K562 (cell line): Measurements from ENCODE around the gene SERTAD2. TPM values are rescaled to one million over a fixed set of nuclear protein-coding genes. Genes with fewer than 3 reads are reported as not detected.

ENCODE experiments used
- ARHGAP35 ChIP-seq: fragments of 450-650 bp; IDR thresholded peaks from 2 replicates; pipeline ENCODE4 v1.6.1; 2018; ENCODE audit not compliant: partially characterized antibody
- EGR1 ChIP-seq: fragments of 450-650 bp; conservative IDR thresholded peaks from 2 replicates; pipeline ENCODE4 v1.6.1; 2017; ENCODE audit warnings: mild to moderate bottlenecking
- EP400 ChIP-seq: fragments of 450-650 bp; IDR thresholded peaks from 2 replicates; pipeline ENCODE4 v1.6.1; 2017; ENCODE audit warnings: antibody characterized with exemption, mild to moderate bottlenecking, moderate library complexity
- ETV5 ChIP-seq: sonication (generic); formaldehyde crosslinking; IDR thresholded peaks from 2 replicates; pipeline ENCODE4 v1.4.0; 2020; ENCODE audit warnings: low read depth, mild to moderate bottlenecking, missing genetic modification reagents
- FOXK1 ChIP-seq: sonication (generic); formaldehyde crosslinking; IDR thresholded peaks from 2 replicates; pipeline ENCODE4 v1.8.0; 2022; ENCODE audit warnings: missing genetic modification reagents, mild to moderate bottlenecking, borderline replicate concordance
- GTF2E2 ChIP-seq: fragments of 200-800 bp; sonication (Bioruptor generic); IDR thresholded peaks from 2 replicates; pipeline ENCODE4 v1.6.1; 2016; ENCODE audit warnings: missing genetic modification characterization, missing compliant biosample characterization
- HMGN3 ChIP-seq: IDR thresholded peaks from 2 replicates; pipeline ENCODE4 v1.6.1; 2011; ENCODE audit warnings: borderline replicate concordance, low read depth, mild to moderate bottlenecking, mixed read lengths, low read length; ENCODE audit not compliant: insufficient read length; ENCODE audit errors: extremely low read depth
- KDM5B ChIP-seq: fragments of 200-600 bp; sonication (generic); IDR thresholded peaks from 2 replicates; pipeline ENCODE4 v1.6.1; 2012; ENCODE audit warnings: low read depth, mild to moderate bottlenecking, moderate library complexity, low read length, control low read depth, inconsistent platforms; ENCODE audit not compliant: insufficient replicate concordance
- MAFF ChIP-seq: IDR thresholded peaks from 2 replicates; pipeline ENCODE4 v1.6.1; 2012; ENCODE audit warnings: low read length, improper control_type of control experiment
- MBD2 ChIP-seq: sonication (generic); IDR thresholded peaks from 2 replicates; pipeline ENCODE4 v1.6.1; 2016; ENCODE audit warnings: low read depth, borderline replicate concordance
- MTA2 ChIP-seq: fragments of 450-650 bp; IDR thresholded peaks from 2 replicates; pipeline ENCODE4 v1.6.1; 2016; ENCODE audit warnings: low read depth
- MYC ChIP-seq, 2 experiments: fragments of 250-450 bp in 1 of 2; sonication (Bioruptor Pico) in 1 of 2; IDR thresholded peaks; 2 replicates each; pipeline versions ENCODE4 v1.5.1 to v1.6.1; 2012 to 2021; ENCODE audit warnings: low read depth in 2 of 2, borderline replicate concordance in 1 of 2, improper control_type of control experiment in 1 of 2, low read length in 1 of 2, mild to moderate bottlenecking in 1 of 2, moderate library complexity in 1 of 2
- POLR2A ChIP-seq: fragments of 450-650 bp; conservative IDR thresholded peaks from 2 replicates; pipeline ENCODE4 v1.6.1; 2016
- POLR2B ChIP-seq: fragments of 450-650 bp; IDR thresholded peaks from 2 replicates; pipeline ENCODE4 v1.6.1; 2018; ENCODE audit warnings: low read depth; ENCODE audit not compliant: partially characterized antibody
- POLR2G ChIP-seq: fragments of 200-400 bp; formaldehyde crosslinking; IDR thresholded peaks from 2 replicates; pipeline ENCODE4 v1.6.1; 2017; ENCODE audit warnings: low read depth, mild to moderate bottlenecking, antibody characterized with exemption, low read length, moderate library complexity
- ZC3H4 ChIP-seq: sonication (generic); formaldehyde crosslinking; IDR thresholded peaks from 2 replicates; pipeline ENCODE4 v1.9.0; 2021; ENCODE audit warnings: missing genetic modification reagents, borderline replicate concordance
- ZNF175 ChIP-seq: fragments of 200-800 bp; sonication (Bioruptor generic); IDR thresholded peaks from 2 replicates; pipeline ENCODE4 v1.6.1; 2016; ENCODE audit warnings: low read depth, mild to moderate bottlenecking, missing genetic modification characterization, missing compliant biosample characterization
- ZNF561 ChIP-seq: fragments of 450-650 bp; formaldehyde crosslinking; conservative IDR thresholded peaks from 2 replicates; pipeline ENCODE4 v1.4.0; 2020; ENCODE audit warnings: mild to moderate bottlenecking, moderate library complexity
- polyA plus RNA-seq, 8 experiments: library from polyadenylated mRNA; depleted of rRNA in 4 of 8; stranded (reverse) in 5 of 8; unstranded in 3 of 8; fragments of >200 nt; fragmentation: Nextera tagmentation in 2 of 8; fragmentation: Illumina TruSeq in 1 of 8; extraction: Ambion mirVana in 2 of 8; extraction: Trizol in 1 of 8; gene quantifications; 2 replicates each; pipeline versions ENCODE4 v1.2.1 to v1.2.3, GENCODE V29; 2011 to 2014; ENCODE audit warnings: inconsistent platforms in 1 of 8, missing spikeins in 1 of 8
- total RNA-seq, 7 experiments: library from RNA; depleted of rRNA in 6 of 7; stranded (reverse); fragments of >200 nt in 6 of 7; fragmentation: Illumina TruSeq in 2 of 7; extraction: Trizol in 2 of 7; gene quantifications; 2 replicates each; pipeline versions ENCODE4 v1.2.1 to v1.2.3, GENCODE V29; 2011 to 2021; ENCODE audit warnings: low replicate concordance in 1 of 7
- TF ChIP-seq, protein P1 (sequence below): IDR thresholded peaks from 2 replicates; pipeline ENCODE4 v1.6.1; 2011; ENCODE audit warnings: borderline replicate concordance, low read depth, mild to moderate bottlenecking, moderate library complexity, low read length; ENCODE audit not compliant: insufficient read depth, poor library complexity, severe bottlenecking
- TF ChIP-seq, protein P2 (sequence below): fragments of 450-650 bp; IDR thresholded peaks from 2 replicates; pipeline ENCODE4 v1.6.1; 2016; ENCODE audit warnings: borderline replicate concordance
- TF ChIP-seq, protein P3 (sequence below): fragments of 450-650 bp; IDR thresholded peaks from 2 replicates; pipeline ENCODE4 v1.6.1; 2016; ENCODE audit warnings: antibody characterized with exemption

Gene SERTAD2
- total and polyA plus RNA-seq, 9 of the 15 experiments (the other 6 are each of a cell fraction or from before 2014, with no cell fraction given): 3.0 to 12.5 (median 6.1) TPM

DNA sequence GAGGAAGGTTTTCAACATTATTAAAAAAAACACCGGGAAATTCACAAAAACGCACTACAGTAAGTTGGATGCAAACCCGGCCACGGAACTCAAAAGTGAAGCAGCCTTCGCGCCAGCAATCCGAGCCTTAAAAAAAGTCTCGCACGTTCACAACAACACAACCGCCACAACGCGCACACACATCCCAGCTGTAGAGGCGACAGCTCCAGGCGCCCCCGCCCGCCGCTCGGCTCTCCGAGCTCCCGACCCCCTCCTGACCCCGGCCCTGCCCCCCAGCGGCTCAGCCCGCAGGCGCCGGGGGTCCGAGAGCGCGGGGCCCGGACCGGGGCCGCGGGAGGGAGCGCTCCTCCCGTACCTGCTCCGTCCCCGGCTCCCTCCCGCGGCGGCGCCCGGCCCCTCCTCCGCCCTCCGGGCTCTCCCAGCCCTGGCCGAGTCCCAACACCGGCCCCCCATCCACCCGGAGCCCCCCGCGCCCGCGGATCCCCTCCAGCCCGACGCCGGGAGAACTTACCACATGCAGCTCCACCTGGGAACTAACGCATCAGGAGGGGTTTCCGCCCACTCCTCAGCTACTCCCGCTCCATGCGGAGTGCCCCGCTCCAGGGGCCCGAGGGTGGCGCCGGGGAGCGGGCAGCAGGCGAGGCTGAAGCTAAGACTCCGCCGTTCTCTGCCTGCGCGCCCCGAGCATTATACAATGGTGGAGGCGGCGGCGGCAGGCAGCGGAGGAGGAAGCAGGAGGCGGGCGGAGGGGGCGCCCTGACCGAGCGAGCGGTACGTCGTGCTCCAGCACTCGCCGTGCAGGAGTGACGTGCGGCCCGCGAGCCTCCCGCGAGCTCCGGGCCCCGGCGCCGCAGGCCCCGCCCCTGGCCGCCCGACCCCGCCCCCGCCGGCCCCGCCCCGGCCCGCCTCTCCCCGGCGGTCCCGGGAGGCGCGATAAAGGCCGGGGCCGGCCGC lies at the start of gene SERTAD2 (continued):
- TF ChIP-seq MAFF: no peak
- peak; percentile 29; the same call in 1 of the 2 replicates for TF ChIP-seq ZNF175 (CRISPR knock-in tag)
- no peak for TF ChIP-seq MTA2
- no peak for TF ChIP-seq ARHGAP35
- TF ChIP-seq, protein P1, sequence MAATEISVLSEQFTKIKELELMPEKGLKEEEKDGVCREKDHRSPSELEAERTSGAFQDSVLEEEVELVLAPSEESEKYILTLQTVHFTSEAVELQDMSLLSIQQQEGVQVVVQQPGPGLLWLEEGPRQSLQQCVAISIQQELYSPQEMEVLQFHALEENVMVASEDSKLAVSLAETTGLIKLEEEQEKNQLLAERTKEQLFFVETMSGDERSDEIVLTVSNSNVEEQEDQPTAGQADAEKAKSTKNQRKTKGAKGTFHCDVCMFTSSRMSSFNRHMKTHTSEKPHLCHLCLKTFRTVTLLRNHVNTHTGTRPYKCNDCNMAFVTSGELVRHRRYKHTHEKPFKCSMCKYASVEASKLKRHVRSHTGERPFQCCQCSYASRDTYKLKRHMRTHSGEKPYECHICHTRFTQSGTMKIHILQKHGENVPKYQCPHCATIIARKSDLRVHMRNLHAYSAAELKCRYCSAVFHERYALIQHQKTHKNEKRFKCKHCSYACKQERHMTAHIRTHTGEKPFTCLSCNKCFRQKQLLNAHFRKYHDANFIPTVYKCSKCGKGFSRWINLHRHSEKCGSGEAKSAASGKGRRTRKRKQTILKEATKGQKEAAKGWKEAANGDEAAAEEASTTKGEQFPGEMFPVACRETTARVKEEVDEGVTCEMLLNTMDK: peak; percentile 68
- TF ChIP-seq POLR2G: peak; percentile 99
- no peak for TF ChIP-seq ETV5
- peak; percentile 93 for TF ChIP-seq POLR2A
- TF ChIP-seq MYC (IDR thresholded peaks at IDR 0.05; ENCODE audit: low read depth, low read length): peak; percentile 56
- TF ChIP-seq MYC (CRISPR knock-in tag; IDR thresholded peaks at IDR 0.05; ENCODE audit: borderline replicate concordance, low read depth): no peak
- 0 out of 2 replicates have a peak, but pooled peaks have one; percentile 20 for TF ChIP-seq MBD2
- TF ChIP-seq GTF2E2 (tag): 0 out of 2 replicates have a peak, but pooled peaks have one; percentile 63
- peak; percentile 78 for TF ChIP-seq POLR2B
- peak; percentile 93 for TF ChIP-seq EGR1
- TF ChIP-seq KDM5B: peak; percentile 60
- TF ChIP-seq, protein P2, sequence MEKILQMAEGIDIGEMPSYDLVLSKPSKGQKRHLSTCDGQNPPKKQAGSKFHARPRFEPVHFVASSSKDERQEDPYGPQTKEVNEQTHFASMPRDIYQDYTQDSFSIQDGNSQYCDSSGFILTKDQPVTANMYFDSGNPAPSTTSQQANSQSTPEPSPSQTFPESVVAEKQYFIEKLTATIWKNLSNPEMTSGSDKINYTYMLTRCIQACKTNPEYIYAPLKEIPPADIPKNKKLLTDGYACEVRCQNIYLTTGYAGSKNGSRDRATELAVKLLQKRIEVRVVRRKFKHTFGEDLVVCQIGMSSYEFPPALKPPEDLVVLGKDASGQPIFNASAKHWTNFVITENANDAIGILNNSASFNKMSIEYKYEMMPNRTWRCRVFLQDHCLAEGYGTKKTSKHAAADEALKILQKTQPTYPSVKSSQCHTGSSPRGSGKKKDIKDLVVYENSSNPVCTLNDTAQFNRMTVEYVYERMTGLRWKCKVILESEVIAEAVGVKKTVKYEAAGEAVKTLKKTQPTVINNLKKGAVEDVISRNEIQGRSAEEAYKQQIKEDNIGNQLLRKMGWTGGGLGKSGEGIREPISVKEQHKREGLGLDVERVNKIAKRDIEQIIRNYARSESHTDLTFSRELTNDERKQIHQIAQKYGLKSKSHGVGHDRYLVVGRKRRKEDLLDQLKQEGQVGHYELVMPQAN: peak; percentile 33; the same call in 1 of the 2 replicates
- no peak for TF ChIP-seq ZNF561
- TF ChIP-seq ZC3H4: peak; percentile 58; the same call in 1 of the 2 replicates
- peak; percentile 28 for TF ChIP-seq HMGN3
- 0 out of 2 replicates have a peak, but pooled peaks have one; percentile 26 for TF ChIP-seq FOXK1 (CRISPR knock-in tag)
- peak; percentile 82 for TF ChIP-seq EP400
- TF ChIP-seq, protein P3, sequence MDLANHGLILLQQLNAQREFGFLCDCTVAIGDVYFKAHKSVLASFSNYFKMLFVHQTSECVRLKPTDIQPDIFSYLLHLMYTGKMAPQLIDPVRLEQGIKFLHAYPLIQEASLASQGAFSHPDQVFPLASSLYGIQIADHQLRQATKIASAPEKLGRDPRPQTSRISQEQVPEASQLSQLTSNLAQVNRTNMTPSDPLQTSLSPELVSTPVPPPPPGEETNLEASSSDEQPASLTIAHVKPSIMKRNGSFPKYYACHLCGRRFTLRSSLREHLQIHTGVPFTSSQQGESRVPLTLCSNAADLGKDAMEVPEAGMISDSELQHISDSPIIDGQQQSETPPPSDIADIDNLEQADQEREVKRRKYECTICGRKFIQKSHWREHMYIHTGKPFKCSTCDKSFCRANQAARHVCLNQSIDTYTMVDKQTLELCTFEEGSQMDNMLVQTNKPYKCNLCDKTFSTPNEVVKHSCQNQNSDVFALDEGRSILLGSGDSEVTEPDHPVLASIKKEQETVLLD: 0 out of 2 replicates have a peak, but pooled peaks have one; percentile 13
